ENCODE measurements around the gene FKBP6.
"Not testable (repeated sequence)": the region's sequence is repeated elsewhere in the genome, so short reads cannot be mapped to it uniquely, and the experiment has no call there.

FKBP6 gene

DNA sequence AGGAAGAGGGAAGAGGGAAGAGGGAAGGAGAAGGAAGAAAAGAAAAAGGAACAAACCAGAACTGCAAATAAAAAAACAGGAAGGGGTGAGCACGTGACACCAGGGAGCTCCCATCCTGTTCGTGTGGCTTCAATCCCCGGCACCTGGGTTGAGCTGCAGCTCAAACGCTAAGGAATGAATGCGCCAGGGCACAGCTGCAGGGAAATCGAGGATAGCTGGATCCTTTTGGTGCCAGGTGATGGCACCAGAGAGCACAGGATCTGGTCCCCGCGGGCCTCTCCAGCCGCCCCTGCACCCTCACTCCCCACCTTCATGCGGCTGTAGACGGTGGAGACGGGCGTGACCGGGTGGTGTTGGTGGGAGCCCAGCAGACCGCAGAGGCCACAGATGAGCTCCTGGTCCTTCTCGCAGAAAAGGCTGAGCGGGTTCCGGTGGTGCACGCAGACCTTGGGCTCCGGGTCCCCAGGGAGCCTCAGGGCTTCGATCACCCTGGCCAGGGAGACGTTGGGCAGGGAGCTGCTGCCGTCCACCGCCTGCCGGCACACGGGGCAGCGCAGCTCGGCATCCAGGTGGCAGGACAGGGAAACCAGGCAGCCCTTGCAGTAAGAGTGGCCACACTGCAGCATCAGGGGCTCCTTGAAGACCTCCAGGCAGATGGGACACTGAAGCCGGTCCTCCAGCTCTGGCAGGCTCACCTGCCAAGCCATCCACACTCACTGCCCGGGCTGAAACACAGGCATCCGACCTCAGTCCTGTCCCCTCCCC, 3.7 kb upstream of the FKBP6 start:
- DNase-seq, result not testable (repeated sequence)

DNA sequence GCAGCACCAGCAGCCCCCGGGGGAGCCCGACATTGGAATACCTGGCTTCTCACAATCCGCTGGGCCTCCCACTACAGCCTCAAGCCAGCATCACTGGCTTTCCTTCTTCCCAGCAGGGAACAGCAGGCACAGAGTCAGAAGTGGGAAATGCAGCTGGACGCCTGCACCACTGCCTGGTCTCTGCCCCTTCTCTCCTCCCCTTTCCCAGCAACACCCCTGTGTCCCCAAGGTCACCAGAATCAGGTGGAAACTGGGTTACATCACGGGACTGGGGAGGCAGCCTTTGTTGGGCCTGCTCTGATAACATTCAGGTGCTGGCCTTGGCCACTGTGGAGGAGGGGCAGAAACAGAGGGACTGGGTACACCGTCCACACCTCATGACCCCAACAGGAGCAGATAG, 2.5 kb upstream of the FKBP6 start:
- DNase-seq, result not testable (repeated sequence)

DNA sequence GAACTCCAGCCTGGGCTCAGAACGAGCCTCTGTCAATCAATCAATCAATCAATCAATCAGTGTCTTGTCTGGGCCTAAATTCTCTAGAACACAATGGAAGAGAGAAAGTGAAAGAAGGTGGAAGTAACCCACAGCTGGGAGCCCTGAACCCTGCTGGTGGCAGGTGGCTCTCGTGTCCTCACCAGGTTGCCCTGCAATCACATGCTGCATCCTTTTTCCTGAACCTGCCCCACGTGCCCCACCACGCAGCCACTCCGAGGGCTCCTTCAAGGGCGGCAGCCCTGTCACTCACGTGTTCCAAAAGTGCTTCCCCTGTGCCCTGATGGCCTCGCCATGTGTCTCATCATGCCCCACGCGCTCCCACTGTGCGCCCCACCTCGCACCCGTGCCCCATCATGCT, 512 bp upstream of the FKBP6 start:
- DNase-seq, result not testable (repeated sequence)

DNA sequence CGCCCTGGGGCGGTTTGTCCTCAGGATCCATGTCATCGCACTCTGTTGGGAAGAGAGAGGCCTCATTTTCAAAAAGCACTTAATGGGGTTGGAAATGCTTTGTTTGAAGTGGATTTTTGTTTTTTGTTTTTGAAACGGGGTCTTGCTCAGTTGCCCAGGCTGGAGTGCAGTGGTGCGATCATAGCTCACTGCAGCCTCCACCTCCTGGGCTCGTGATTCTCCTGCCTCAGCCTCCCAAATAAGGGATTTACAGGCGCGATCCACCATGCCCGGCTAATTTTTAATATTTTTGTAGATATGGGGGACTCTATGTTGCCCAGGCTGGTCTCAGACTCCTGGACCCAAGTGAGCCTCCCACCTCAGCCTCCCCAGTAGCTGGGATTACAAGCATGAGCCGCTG, 735 bp downstream of the FKBP6 start:
- no peak for DNase-seq

DNA sequence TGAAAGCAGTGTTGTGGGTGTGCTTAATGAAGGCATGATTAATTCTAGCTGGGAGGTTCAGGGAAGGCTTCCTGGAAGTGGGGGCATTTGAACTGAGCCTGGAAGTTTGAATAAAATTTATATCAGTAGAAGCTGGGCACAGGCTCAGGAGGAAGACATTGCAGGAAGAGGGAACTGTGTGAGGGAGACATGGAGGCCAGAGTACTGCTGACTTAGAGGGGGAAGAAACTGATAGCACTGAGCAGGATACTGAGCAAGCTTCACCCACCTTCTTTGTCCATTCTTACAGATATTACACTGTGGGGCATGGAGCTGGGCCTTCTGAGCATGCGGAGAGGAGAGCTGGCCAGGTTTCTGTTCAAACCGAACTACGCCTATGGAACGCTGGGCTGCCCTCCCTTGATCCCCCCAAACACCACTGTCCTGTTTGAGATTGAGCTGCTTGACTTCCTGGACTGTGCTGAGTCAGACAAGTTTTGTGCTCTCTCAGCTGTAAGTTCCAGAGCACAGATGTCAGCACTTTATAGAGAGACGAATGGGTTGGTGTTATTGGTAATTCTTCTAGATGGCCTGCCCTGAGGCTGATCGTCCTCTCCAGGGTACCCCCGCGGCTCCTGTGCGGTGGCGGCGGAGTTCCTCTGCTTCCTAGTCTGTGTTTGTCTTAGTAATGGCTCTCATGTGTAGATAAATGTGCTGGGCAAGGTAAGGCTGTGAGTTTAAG, 2.1 kb downstream of the FKBP6 start:
- DNase-seq, result no peak

DNA sequence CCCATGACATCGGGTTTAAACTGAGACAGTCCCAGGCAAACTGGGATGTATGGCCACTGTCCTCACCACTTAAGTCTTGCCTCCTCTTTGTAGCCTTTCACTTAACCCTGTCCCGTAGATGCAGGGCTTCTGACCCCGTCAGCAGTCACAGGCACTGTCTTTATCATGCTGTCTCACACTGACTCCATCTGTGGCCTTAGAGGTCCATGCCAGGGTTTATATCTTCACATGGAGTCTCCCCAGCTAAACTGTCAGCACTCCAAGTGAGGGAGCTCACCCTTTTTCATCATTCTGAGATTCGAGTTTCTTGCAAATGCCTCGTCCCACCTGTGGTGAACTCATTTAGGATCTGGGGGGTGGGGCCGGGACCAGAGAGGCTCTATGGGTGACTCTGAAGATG, 2.8 kb downstream of the FKBP6 start:
- DNase-seq, result no peak

DNA sequence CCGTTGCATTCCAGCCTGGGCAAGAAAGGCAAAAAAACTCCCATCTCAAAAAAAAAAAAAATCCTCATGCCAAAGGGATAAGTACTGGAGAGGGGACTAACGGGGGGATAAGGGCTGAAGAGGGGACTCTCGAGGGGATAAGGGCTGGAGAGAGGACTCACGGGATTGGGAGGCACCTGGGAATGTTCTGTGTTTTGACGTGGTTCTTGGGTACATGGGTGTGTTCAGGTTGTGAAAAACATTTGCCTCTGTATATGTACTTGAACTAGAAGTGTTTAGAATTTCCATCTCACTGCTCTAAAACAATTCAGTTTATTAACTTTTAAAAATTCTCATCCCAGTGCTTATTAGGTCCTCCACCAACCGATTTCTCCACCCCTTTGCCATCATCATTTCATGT, 4.5 kb downstream of the FKBP6 start:
- no peak for DNase-seq

DNA sequence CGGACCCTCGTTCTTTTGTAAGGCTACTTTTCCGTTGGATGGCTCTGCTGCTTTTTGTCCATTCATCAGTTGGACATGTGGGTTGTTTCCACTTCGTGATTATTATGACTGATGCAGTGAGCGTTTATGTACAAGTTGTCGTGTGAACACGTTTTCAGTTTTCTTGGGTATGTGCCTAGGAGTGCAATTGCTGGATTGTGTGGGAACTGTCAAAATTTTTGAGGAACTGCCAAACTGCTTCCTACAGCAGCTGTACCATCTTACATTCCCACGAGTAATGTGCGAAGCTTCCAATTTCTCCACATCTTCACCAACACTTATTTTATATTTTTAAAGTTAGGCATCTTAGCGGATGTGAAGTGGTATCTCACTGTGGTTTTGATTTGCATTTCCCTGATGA, 10.4 kb downstream of the FKBP6 start:
- DNase-seq, result no peak

DNA sequence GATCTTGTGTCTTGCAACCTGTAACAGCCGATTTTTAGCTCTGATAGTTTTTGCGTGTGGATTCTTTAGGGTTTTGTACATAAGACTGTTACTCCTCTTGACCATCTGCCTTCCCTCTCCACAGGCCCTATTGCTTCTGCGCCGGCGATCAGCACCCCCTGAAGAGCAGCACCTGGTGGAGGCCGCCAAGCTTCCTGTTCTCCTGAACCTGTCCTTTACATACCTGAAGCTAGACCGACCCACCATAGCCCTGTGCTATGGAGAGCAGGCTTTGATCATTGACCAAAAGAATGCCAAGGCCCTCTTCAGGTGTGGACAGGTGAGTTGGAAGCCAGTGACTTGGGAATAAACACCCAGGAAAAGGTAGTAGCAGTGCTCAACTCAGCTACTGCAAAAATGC, 12.6 kb downstream of the FKBP6 start:
- DNase-seq, result no peak

DNA sequence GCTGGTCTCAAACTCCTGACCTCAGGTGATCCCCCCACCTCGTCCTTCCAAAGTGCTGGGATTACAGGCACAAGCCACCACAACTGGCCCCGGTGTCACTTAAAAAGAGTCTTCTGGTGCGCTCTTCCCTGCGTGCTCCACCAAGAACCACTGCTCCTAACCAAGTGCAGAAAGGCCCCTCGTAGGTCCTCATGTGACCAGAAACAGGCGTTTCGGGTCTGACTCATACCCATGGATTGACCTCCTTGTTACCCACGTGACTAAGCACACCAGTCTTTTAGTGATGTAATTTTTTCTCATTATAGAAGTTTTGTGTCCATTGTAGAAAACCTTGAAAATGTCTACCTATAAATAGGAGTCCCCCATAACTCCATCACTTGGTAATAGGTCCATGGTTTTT, 13.9 kb downstream of the FKBP6 start:
- DNase-seq, result no peak

DNA sequence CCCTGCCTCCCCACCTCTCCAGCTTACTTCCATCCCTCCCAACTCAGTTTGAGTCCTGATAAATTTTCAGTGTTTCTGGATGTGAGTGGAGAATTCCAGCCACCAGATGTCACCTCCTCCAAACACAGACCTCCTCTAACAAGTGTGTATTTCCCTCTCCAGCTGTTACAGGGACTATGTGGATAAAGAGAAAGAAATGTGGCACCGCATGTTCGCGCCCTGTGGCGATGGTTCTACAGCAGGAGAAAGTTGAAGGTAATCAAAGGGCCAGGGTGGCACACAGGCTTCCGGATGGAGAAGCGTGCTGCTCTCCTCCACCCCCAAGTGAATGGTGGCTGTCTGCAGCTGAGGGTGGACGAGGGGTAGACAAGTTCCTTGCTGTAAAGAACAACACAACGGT, 14.7 kb downstream of the FKBP6 start:
- DNase-seq, result no peak

DNA sequence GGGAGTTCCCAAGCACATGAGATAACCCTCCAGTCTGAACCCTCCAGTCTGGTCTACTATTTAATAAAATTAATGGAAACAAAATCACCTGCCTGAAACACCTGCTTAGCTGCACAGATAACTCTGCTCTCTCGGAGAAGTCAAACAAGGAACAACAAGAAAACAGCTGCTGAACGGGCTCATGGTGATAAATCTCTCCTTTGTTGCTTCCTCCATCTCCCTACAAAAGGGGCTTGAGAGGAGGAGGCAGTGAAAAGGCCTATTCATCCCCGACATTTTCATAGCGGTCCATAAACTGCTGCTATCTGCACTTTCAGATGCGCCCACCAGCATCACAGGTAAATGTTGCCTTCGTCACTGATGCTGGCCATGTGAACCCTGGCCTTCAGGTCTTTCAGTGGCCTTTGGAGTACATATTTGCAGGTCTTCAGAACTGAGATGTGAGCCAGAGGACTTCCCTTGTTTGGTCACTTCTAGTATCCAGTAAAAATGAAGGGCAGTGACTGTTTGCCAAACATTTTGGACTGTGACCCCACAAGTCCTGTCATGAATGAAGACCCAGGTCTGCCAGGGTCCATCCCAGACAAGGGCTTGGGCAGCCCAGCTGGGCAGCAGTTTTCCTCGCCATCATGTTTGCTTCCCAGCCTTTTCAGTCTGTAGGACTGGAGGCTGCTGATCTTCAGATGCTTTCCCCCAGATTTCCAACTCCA, 15.9 kb downstream of the FKBP6 start:
- no peak for DNase-seq

DNA sequence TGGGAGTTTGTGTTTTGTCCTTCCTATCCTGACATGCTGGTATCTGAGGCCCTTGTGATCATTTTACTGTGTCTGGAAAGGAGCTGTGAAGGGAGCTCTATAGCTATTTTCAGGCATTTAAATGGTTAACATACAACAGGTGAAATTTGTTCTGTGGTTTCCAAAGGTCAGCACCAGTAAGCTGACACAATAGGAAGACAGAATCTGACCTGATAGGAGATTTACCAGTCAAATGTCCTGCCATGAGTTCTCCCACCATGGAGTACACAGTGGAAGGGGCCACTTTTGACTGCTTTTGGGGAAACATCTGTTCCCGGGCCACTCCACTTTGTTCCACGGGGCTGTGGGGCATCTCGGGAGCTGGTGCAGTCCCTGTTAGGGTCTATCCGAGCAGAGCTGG, 17.6 kb downstream of the FKBP6 start:
- no peak for DNase-seq

DNA sequence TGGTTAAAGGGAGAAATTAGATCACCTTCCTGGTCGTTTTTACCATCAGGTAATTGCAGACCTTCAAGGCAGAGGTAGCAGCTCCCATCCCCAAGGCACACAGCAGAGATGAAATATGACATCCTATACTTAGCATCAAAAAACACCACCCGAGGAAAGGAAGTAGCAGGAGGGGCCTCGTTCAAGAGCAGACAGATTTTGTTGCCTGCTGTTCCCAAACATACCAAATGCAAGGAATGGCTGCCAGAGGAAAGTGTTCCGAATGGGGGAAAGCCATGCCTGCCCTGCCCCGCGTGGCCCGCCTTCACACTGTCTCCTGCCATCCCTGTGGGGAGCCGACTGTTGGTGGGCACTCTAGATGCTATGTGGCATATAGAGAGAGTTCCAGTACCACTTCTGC, 18.0 kb downstream of the FKBP6 start:
- DNase-seq, result no peak

DNA sequence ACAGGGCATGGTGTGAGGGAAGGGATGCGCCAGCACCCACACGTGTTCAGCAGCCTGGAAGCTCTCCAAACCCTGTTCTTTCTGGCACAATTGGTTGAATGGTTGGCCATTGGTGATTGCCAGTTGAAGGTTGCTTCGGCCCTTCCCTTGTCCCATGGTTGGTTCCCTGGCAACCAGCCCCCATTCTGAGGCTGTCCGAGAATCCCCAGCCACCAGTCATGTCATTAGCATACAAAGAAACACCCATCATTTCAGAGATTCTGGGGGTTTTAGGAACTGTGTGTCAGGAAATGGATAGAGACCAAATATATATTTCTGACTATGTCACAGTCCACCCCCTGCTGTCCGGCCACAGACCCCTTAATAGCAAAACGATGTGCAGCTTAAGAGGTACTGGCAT, 21.8 kb downstream of the FKBP6 start:
- DNase-seq, result no peak

DNA sequence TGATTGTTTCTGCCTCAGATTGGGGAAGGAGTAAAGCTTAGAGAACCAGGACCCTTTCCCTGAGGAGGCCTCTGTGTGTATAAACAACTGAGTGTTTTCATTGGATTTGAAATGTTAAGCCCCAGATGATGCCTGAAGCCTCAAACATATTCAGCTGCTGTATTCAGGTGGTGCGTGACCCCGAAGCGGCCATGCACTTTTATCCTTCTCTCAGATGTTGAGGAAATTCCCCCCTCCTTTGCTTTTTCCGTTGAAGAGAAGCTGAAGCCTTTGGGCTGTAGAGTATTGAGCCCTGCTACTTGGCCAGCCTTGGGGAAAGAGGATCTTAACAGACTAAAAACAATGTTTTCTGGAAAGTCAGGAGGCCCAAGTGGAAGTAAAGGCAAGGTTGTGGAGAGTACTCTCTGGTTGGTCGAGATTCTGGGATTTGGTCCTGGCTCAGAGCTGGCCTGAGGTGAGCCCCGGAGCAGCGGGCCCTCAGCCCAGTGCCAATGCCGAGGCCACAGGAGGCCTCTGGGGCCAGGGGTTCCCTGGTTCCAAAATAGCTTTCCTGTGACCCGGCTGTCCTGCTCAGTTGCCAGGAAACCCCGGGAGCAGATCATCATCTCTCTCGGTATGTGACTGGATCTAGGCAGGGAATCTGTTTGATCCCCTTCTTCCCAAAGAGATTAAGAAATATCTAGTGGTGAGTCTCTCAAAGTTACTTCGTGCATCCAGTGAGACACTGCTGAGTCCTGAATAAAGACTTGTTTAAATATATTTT, 22.5 kb downstream of the FKBP6 start:
- no peak for DNase-seq

DNA sequence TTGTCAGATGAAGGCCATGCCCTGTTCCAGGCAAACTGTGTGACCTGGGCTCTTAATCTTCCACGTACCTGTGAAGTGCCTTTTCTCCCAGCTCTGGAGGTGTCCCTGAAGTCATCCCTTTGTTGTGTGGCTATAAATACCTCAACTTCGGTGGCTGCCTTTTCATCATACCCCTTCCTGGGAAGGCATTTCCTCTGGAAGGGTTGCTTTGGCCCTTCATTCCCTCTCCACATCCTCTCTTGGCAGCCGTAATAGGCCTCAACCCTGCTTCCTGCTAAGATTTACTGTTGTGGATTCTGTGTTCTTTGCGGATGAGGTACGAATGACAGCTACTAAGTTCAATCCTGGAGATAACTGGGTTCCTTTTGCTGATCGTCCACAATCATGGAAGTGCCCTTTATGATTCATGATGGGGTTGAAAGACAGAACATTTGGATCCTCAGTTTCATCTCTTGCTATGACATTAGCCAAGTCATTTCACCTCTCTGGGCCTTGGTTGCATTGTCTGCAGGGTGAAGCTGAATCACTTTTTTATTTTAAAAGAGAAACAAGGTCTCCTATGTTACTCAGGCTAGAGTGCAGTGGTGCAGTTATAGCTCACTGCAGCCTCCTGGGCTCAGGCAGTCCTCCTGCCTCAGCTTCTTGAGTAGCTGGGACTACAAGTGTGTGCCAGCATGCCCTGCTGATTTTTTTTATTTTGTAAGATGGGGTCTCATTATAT, 23.6 kb downstream of the FKBP6 start:
- DNase-seq, result no peak

DNA sequence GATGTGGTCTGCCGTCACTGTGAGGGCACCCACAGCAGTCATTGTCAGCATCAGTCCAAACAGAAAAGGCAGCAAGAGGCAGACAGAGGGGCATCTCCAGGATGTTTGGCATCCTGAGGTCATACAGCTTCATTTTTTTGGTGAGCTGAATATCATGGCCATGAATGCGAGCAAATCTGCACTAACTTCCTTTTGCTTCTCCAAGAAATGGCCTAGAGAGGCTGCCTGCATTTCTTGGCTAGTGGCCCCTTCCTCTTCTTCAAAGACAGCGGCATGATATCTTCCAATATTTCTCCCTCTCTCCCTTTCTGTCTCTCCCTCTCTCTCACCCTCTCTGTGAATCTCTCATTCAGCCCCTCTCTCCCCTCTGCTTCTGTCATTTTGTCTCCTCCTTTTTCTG, 24.8 kb downstream of the FKBP6 start:
- no peak for DNase-seq

DNA sequence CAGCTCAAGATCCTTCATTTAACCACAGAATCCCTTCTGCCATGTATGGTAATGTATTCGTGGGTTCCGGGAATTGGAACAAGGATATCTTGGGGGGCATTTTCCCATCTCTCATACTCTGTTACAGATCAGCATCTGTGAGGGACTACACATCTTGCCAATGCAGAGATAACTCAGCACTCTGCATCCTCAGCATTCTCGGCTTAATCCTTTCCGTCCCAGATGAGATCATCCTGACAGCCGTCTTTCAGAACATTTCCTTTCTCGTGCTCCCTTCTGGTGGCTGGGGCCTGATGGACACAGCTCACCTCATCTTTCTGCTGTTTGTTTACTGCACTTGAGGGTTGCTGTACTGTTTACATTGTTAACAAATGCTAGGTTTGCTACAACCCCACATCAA, 25.3 kb downstream of the FKBP6 start:
- no peak for DNase-seq

DNA sequence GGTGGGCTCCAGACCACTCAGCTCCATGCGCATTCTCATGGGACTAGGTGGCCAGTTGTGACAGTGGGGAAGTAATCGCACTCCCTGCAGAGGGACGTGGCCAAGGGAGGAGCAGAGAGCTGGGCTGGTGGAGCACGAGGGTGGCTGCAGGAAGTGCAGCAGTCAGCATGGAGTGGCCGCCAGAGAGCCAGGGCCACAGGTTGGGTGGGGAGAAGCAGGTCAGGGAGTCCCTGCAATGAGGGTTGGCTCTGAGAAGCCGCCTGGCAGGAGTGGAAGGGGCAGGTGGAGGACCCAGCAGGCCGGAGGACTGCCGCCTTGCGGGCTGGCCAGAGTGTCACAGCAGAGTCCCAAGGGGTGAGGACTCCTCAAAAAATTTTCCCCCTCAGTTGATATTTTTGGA, 26.2 kb downstream of the FKBP6 start:
- DNase-seq, result no peak

DNA sequence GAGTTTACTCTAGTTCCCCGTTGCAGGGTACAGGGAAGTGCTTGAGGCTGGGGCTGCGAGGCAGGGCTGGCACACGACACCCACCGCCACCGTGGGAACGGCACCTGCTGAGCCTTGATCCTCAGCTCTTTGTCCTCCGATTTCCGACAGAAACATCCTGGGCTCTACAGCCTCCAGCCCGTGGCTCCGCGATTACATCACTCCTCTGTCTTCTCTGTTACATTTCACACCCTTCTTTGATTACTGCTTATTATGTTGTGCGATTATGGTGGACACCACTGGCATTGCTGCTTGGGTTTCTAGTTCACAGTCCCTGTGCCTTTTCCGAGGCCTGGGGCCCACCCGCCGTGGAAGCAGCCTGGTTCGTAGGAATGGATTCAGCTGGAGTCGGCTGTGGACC, 26.9 kb downstream of the FKBP6 start:
- DNase-seq, result no peak

DNA sequence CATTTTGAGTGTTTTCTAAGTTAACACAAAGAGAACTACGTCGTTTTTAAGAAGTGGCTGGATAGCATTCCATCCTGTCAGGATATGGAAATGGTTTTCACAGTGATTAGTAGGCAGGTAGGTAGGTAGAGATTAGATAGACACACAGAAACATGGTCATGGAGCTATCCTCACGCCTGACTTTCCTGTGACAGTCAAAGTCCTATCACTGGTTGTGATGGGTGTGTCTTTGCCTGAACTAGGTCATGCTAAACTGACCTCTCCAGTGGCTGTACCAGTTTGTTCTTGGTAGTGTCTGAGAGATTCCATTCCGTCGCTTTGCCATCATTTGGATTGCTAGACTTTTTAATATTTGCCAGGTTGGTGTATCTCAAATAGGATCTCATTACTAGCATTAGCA, 28.2 kb downstream of the FKBP6 start:
- DNase-seq, result no peak

Data from NCI-H187 treated with DMSO at 0.1 percent for 48 hours (cell line).